ENCODE results near the gene B4GALNT3.

DNA sequence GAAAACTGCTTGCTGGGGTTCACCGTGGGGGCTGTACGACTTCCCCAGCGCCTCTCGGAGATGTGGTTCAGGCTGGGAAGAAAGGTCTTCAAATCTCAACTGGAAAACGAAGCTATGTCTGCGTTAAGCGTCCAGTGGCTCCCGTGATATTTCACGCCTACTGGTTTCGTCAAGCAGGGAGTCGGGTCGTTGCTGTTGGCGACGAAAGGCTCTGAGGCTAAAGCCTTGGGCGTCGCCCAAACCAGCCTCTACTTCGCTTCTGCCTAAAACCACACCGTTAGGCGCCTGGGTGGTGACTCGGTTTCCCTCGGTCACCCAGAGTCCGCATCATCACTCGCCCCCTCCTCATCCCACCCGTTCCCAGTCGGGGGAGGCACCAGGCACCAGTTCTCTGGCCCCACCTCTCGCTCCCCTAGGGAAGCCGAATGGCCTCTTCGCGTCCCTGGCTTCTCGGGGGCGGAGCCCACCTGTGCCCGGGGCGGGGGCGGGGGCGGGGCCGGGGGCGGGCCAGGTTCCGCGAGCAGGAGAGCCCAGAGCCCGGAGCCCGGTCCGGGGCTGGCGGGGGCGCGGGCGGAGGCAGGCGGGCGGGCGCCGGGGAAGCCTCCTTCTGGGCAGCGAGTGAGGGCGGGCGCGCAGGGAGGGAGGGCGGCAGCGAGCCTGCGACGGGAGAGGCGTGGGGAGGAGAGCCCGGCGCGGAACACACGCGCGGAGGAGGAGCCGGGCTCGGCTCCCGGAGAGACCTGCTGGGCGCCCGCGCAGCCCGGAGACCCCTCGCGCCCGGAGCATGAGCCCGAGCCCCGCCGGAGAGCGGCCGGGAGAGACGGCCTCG, at the start of gene B4GALNT3:
- no peak for TF ChIP-seq SP1 (IDR thresholded peaks at IDR 0.05)
- TF ChIP-seq ARNT (IDR thresholded peaks at IDR 0.05) = no peak
- TF ChIP-seq CTBP1 (IDR thresholded peaks at IDR 0.05; ENCODE audit: borderline replicate concordance) = no peak
- no peak for TF ChIP-seq TARDBP (IDR thresholded peaks at IDR 0.05)
- no peak for TF ChIP-seq BHLHE40 (IDR thresholded peaks at IDR 0.05; ENCODE audit: borderline replicate concordance)
- no peak for TF ChIP-seq NFRKB (IDR thresholded peaks at IDR 0.05)
- no peak for TF ChIP-seq ZNF384 (IDR thresholded peaks at IDR 0.05)
- TF ChIP-seq HDGF (IDR thresholded peaks at IDR 0.05; ENCODE audit: borderline replicate concordance) = no peak
- no peak for TF ChIP-seq FOXM1 (IDR thresholded peaks at IDR 0.05; ENCODE audit: borderline replicate concordance)
- no peak for TF ChIP-seq SUZ12 (IDR thresholded peaks at IDR 0.05)
- no peak for TF ChIP-seq LEF1 (IDR thresholded peaks at IDR 0.05; ENCODE audit: borderline replicate concordance)
- TF ChIP-seq ELF4 (IDR thresholded peaks at IDR 0.05) = no peak
